Bone marrow (tissue), 2 donors: Measurements from ENCODE around the gene FAM184A.

Experiments
- DNase-seq, 2 donors: peaks; one replicate each; lab custom pipeline; 2025; lab: John Stamatoyannopoulos, UW

FAM184A gene

GRCh38 chr6:119060255-119060907 is 18.1 kb downstream of the FAM184A start:
- DNase-seq: no peak

- no peak for DNase-seq
Observed at GRCh38 chr6:119055069-119055468, 23.4 kb downstream of the FAM184A start.

GRCh38 chr6:119052987-119053386 is 25.5 kb downstream of the FAM184A start:
- DNase-seq: no peak

GRCh38 chr6:119052292-119052889 is 26.1 kb downstream of the FAM184A start:
- DNase-seq: no peak

- DNase-seq: no peak
Observed at GRCh38 chr6:119044255-119044654, 34.2 kb downstream of the FAM184A start.

- DNase-seq: no peak
Observed at GRCh38 chr6:119043783-119044182, 34.7 kb downstream of the FAM184A start.

- DNase-seq: no peak
Observed at GRCh38 chr6:119043265-119043664, 35.2 kb downstream of the FAM184A start.

- no peak for DNase-seq
Observed at GRCh38 chr6:119040636-119041035, 37.8 kb downstream of the FAM184A start.

GRCh38 chr6:119040229-119040628 is 38.2 kb downstream of the FAM184A start:
- no peak for DNase-seq

- DNase-seq: no peak
Observed at GRCh38 chr6:119037941-119038623, 40.4 kb downstream of the FAM184A start.

GRCh38 chr6:119037264-119037663 is 41.2 kb downstream of the FAM184A start:
- no peak for DNase-seq

- DNase-seq: no peak
Observed at GRCh38 chr6:119036081-119036480, 42.4 kb downstream of the FAM184A start.

- DNase-seq: no peak
Observed at GRCh38 chr6:119035459-119035858, 43.0 kb downstream of the FAM184A start.

GRCh38 chr6:119034827-119035458 is 43.5 kb downstream of the FAM184A start:
- no peak for DNase-seq

- DNase-seq: no peak
Observed at GRCh38 chr6:119032428-119032827, 46.0 kb downstream of the FAM184A start.

- DNase-seq: no peak
Observed at GRCh38 chr6:119030759-119031158, 47.7 kb downstream of the FAM184A start.

- no peak for DNase-seq
Observed at GRCh38 chr6:119028091-119028490, 50.4 kb downstream of the FAM184A start.

- DNase-seq: no peak
Observed at GRCh38 chr6:119027465-119027864, 51.0 kb downstream of the FAM184A start.

- no peak for DNase-seq
Observed at GRCh38 chr6:119026822-119027221, 51.6 kb downstream of the FAM184A start.

GRCh38 chr6:119025793-119026192 is 52.7 kb downstream of the FAM184A start:
- DNase-seq: no peak

- DNase-seq: no peak
Observed at GRCh38 chr6:119024111-119024510, 54.4 kb downstream of the FAM184A start.

GRCh38 chr6:119022796-119023195 is 55.7 kb downstream of the FAM184A start:
- no peak for DNase-seq
